ENCODE results near the gene HMGN4.
"Not testable (repeated sequence)": the region's sequence is repeated elsewhere in the genome, so short reads cannot be mapped to it uniquely, and the experiment has no call there.

DNA sequence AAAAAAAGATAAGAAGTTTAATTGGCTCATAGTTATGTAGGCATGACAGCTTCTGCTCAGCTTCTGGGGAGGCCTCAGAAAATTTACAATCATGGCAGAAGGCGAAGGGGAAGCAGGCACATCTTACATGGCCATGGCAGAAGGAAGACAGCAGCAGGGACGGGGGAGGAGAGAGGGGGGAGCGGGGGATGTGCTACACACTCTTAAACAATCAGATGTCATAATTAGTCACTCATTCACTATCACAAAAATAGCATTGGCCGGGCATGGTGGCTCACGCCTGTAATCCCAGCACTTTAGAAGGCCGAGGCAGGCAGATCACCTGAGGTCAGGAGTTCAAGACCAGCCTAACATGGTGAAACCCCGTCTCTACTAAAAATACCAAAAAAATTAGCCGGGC, 27.1 kb upstream of the HMGN4 start:
- TF ChIP-seq, protein P1, sequence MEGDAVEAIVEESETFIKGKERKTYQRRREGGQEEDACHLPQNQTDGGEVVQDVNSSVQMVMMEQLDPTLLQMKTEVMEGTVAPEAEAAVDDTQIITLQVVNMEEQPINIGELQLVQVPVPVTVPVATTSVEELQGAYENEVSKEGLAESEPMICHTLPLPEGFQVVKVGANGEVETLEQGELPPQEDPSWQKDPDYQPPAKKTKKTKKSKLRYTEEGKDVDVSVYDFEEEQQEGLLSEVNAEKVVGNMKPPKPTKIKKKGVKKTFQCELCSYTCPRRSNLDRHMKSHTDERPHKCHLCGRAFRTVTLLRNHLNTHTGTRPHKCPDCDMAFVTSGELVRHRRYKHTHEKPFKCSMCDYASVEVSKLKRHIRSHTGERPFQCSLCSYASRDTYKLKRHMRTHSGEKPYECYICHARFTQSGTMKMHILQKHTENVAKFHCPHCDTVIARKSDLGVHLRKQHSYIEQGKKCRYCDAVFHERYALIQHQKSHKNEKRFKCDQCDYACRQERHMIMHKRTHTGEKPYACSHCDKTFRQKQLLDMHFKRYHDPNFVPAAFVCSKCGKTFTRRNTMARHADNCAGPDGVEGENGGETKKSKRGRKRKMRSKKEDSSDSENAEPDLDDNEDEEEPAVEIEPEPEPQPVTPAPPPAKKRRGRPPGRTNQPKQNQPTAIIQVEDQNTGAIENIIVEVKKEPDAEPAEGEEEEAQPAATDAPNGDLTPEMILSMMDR (IDR thresholded peaks at IDR 0.05), result not testable (repeated sequence)
- not testable (repeated sequence) for TF ChIP-seq POLR2AphosphoS5 (IDR thresholded peaks at IDR 0.05)

Data from breast epithelium (tissue), 3 donors.